Measurements from ENCODE around the gene SLC25A26. TPM values are rescaled to one million over a fixed set of nuclear protein-coding genes. Genes with fewer than 3 reads are reported as not detected.
"Not testable (repeated sequence)": the region's sequence is repeated elsewhere in the genome, so short reads cannot be mapped to it uniquely, and the experiment has no call there.

Gene SLC25A26
- total and polyA plus RNA-seq, 8 donors: 5.1 to 13.6 (median 9.9) TPM

GRCh38 chr3:66299891-66300290 lies 79.1 kb downstream of the SLC25A26 start:
- DNase-seq (no peak), FAIRE-seq (no peak), ATAC-seq (peak in 3 of 4 donors; percentile 11 to 37 (median 24))
- Histone ChIP-seq H3K4me3 (peak overlapping the region in 1 of 4 donors; percentile 22), H3K27ac (peak overlapping the region; percentile 57 to 79 (median 77)), H3K4me1 (peaks cover 12 to 54% (median 42%) of the 10 kb centered on the region in 3 donors), H3K27me3 (no peaks in the 10 kb centered on the region), H3K9me3 (no peaks in the 10 kb centered on the region), H3K36me3 (no peaks in the 10 kb centered on the region)
- intact Hi-C loops (cut with DNase I): loop anchor here in 2 of 3 donors (10.0 kb wide), 2 partner anchors 65 to 525 kb away; no protein-coding TSS in a partner anchor
- no peak for TF ChIP-seq CTCF (IDR thresholded peaks at IDR 0.05)
- WGBS, 2 donors: 31 to 35% methylated on average over 4 of the region's 4 CpGs

GRCh38 chr3:66302288-66302687 lies 81.5 kb downstream of the SLC25A26 start:
- H3K36me3 ChIP-seq: no peaks in the 10 kb centered on the region
- TF ChIP-seq CTCF (IDR thresholded peaks at IDR 0.05): no peak
- WGBS, 2 donors: 79 to 90% methylated on average over 3 of the region's 3 CpGs
- ATAC-seq: no peak
- H3K27ac ChIP-seq: peak overlapping the region in 1 of 4 donors; percentile 20
- H3K4me3 ChIP-seq: no peak overlapping the region
- H3K9me3 ChIP-seq: no peaks in the 10 kb centered on the region
- H3K27me3 ChIP-seq: no peaks in the 10 kb centered on the region
- no peak for DNase-seq
- intact Hi-C loops (cut with DNase I): loop anchor here in 1 of 3 donors (10.0 kb wide), 1 partner anchor 63 kb away; no protein-coding TSS in a partner anchor
- no peak for FAIRE-seq
- peaks cover 12 to 42% (median 41%) of the 10 kb centered on the region in 3 donors for H3K4me1 ChIP-seq

- FAIRE-seq: no peak
- TF ChIP-seq CTCF (IDR thresholded peaks at IDR 0.05): no peak
- Histone ChIP-seq H3K27ac (no peak overlapping the region), H3K9me3 (no peaks in the 10 kb centered on the region), H3K36me3 (no peaks in the 10 kb centered on the region), H3K27me3 (no peaks in the 10 kb centered on the region), H3K4me3 (no peak overlapping the region), H3K4me1 (peaks cover 5 to 31% (median 29%) of the 10 kb centered on the region in 3 donors)
- intact Hi-C loops (cut with DNase I): loop anchor here in 1 of 3 donors (10.0 kb wide), 1 partner anchor 61 kb away; no protein-coding TSS in a partner anchor
- 90 to 92% methylated on average over 3 of the region's 3 CpGs for WGBS, 2 donors
- DNase-seq: no peak
- no peak for ATAC-seq
Measured at GRCh38 chr3:66303491-66303901, 82.7 kb downstream of the SLC25A26 start.

- TF ChIP-seq CTCF (IDR thresholded peaks at IDR 0.05): no peak
- intact Hi-C loops (cut with DNase I): loop anchor here in 1 of 3 donors (10.0 kb wide), 1 partner anchor 61 kb away; no protein-coding TSS in a partner anchor
- H3K27ac ChIP-seq: no peak overlapping the region
Measured at GRCh38 chr3:66304293-66304692, 83.5 kb downstream of the SLC25A26 start.

GRCh38 chr3:66306086-66306485 lies 85.3 kb downstream of the SLC25A26 start:
- not testable (repeated sequence) for FAIRE-seq, H3K27me3 ChIP-seq, H3K4me3 ChIP-seq, DNase-seq, ATAC-seq, H3K36me3 ChIP-seq, H3K27ac ChIP-seq, H3K9me3 ChIP-seq
- WGBS, 2 donors: 96% methylated on average over 7 of the region's 7 CpGs
- H3K4me1 ChIP-seq: peaks cover 0 to 13% (median 9%) of the 10 kb centered on the region in 3 donors
- intact Hi-C loops (cut with DNase I): loop anchor here in 1 of 3 donors (10.0 kb wide), 1 partner anchor 59 kb away; no protein-coding TSS in a partner anchor

More at GRCh38 chr3:66304293-66304692, 83.5 kb downstream of the SLC25A26 start:
- Histone ChIP-seq H3K9me3 (no peaks in the 10 kb centered on the region), H3K4me1 (peaks cover 5 to 26% (median 25%) of the 10 kb centered on the region in 3 donors), H3K4me3 (no peak overlapping the region), H3K36me3 (no peaks in the 10 kb centered on the region), H3K27me3 (no peaks in the 10 kb centered on the region)
- WGBS, 2 donors: 88 to 91% methylated on average over 3 of the region's 3 CpGs
- no peak for DNase-seq
- no peak for ATAC-seq
- FAIRE-seq: no peak

GRCh38 chr3:66306991-66307390 lies 86.2 kb downstream of the SLC25A26 start:
- not testable (repeated sequence) for H3K4me1 ChIP-seq, H3K36me3 ChIP-seq, H3K9me3 ChIP-seq, DNase-seq, H3K27me3 ChIP-seq, H3K27ac ChIP-seq, FAIRE-seq, H3K4me3 ChIP-seq, ATAC-seq
- WGBS, 2 donors: 78 to 81% methylated on average over 4 of the region's 4 CpGs
- intact Hi-C loops (cut with DNase I): loop anchor here in 1 of 3 donors (10.0 kb wide), 1 partner anchor 58 kb away; no protein-coding TSS in a partner anchor

Data from pancreas (tissue), 10 donors.